SJSA1 (cell line): Measurements from ENCODE around the gene JAKMIP1. TPM values are rescaled to one million over a fixed set of nuclear protein-coding genes. Genes with fewer than 3 reads are reported as not detected.

Experiments
- DNase-seq, 2 experiments: peaks; one replicate each; pipeline ENCODE4 v3.0.0-alpha.2; 2015 to 2020; ENCODE audit warnings: low spot score in 2 of 2, low read depth in 1 of 2
- H3K27ac ChIP-seq: fragments of 250-450 bp; sonication (Bioruptor Pico); 2 replicates; pipeline ENCODE4 v1.5.1; 2020; ENCODE audit warnings: mild to moderate bottlenecking, moderate library complexity
- H3K27me3 ChIP-seq: fragments of 250-450 bp; sonication (Bioruptor Pico); replicated peaks from 2 replicates; pipeline ENCODE4 v1.5.1; 2020; ENCODE audit warnings: mild to moderate bottlenecking, moderate library complexity
- H3K36me3 ChIP-seq: fragments of 250-450 bp; sonication (Bioruptor Pico); 2 replicates; pipeline ENCODE4 v1.5.1; 2020; ENCODE audit warnings: mild to moderate bottlenecking
- H3K4me1 ChIP-seq: fragments of 250-450 bp; sonication (Bioruptor Pico); replicated peaks from 2 replicates; pipeline ENCODE4 v1.6.1; 2021; ENCODE audit warnings: mild to moderate bottlenecking
- H3K4me3 ChIP-seq: fragments of 250-450 bp; sonication (Bioruptor Pico); 2 replicates; pipeline ENCODE4 v1.5.1; 2020; ENCODE audit warnings: mild to moderate bottlenecking
- H3K9me3 ChIP-seq: fragments of 250-450 bp; sonication (Bioruptor Pico); replicated peaks from 2 replicates; pipeline ENCODE4 v1.5.1; 2020; ENCODE audit warnings: mild to moderate bottlenecking
- total RNA-seq: library from RNA; depleted of rRNA; stranded (reverse); fragments of >200 nt; shearing (Covaris generic); gene quantifications from 2 replicates; pipeline ENCODE4 v1.2.3, GENCODE V29; 2014

Gene JAKMIP1
- total RNA-seq, 1 experiment from 2014 or later = not detected

GRCh38 chr4:6058531-6059374 lies 141.6 kb downstream of the JAKMIP1 start:
- H3K27me3 ChIP-seq = no peaks in the 10 kb centered on the region
- DNase-seq = no peak
- H3K9me3 ChIP-seq = no peaks in the 10 kb centered on the region
- no peaks in the 10 kb centered on the region for H3K4me1 ChIP-seq
- H3K36me3 ChIP-seq = no peaks in the 10 kb centered on the region
- no peak overlapping the region for H3K4me3 ChIP-seq
- no peak overlapping the region for H3K27ac ChIP-seq

- no peak for DNase-seq
- H3K27ac ChIP-seq = no peak overlapping the region
- no peak overlapping the region for H3K4me3 ChIP-seq
- no peaks in the 10 kb centered on the region for H3K9me3 ChIP-seq
- no peaks in the 10 kb centered on the region for H3K36me3 ChIP-seq
- H3K4me1 ChIP-seq = no peaks in the 10 kb centered on the region
- no peaks in the 10 kb centered on the region for H3K27me3 ChIP-seq
Observed at GRCh38 chr4:6056976-6057766, 143.2 kb downstream of the JAKMIP1 start.

GRCh38 chr4:6055436-6055835 lies 144.9 kb downstream of the JAKMIP1 start:
- Histone ChIP-seq H3K27ac (no peak overlapping the region), H3K9me3 (no peaks in the 10 kb centered on the region), H3K36me3 (no peaks in the 10 kb centered on the region), H3K4me3 (no peak overlapping the region), H3K4me1 (no peaks in the 10 kb centered on the region), H3K27me3 (no peaks in the 10 kb centered on the region)
- no peak for DNase-seq

GRCh38 chr4:6055030-6055429 lies 145.3 kb downstream of the JAKMIP1 start:
- no peak for DNase-seq
- Histone ChIP-seq H3K9me3 (no peaks in the 10 kb centered on the region), H3K4me1 (no peaks in the 10 kb centered on the region), H3K36me3 (no peaks in the 10 kb centered on the region), H3K27ac (no peak overlapping the region), H3K27me3 (no peaks in the 10 kb centered on the region), H3K4me3 (no peak overlapping the region)

GRCh38 chr4:6054162-6054922 lies 146.0 kb downstream of the JAKMIP1 start:
- Histone ChIP-seq H3K4me3 (no peak overlapping the region), H3K9me3 (no peaks in the 10 kb centered on the region), H3K27ac (no peak overlapping the region), H3K4me1 (no peaks in the 10 kb centered on the region), H3K27me3 (no peaks in the 10 kb centered on the region), H3K36me3 (no peaks in the 10 kb centered on the region)
- no peak for DNase-seq

- Histone ChIP-seq H3K27me3 (no peaks in the 10 kb centered on the region), H3K4me3 (no peak overlapping the region), H3K36me3 (no peaks in the 10 kb centered on the region), H3K9me3 (no peaks in the 10 kb centered on the region), H3K27ac (no peak overlapping the region), H3K4me1 (no peaks in the 10 kb centered on the region)
- no peak for DNase-seq
Observed at GRCh38 chr4:6052679-6053078, 147.7 kb downstream of the JAKMIP1 start.

GRCh38 chr4:6050551-6050950 lies 149.8 kb downstream of the JAKMIP1 start:
- Histone ChIP-seq H3K9me3 (no peaks in the 10 kb centered on the region), H3K27ac (no peak overlapping the region), H3K27me3 (no peaks in the 10 kb centered on the region), H3K4me3 (no peak overlapping the region), H3K36me3 (no peaks in the 10 kb centered on the region), H3K4me1 (no peaks in the 10 kb centered on the region)
- no peak for DNase-seq

GRCh38 chr4:6049985-6050384 lies 150.4 kb downstream of the JAKMIP1 start:
- H3K27ac ChIP-seq = no peak overlapping the region
- no peak overlapping the region for H3K4me3 ChIP-seq
- no peaks in the 10 kb centered on the region for H3K36me3 ChIP-seq
- H3K4me1 ChIP-seq = no peaks in the 10 kb centered on the region
- no peaks in the 10 kb centered on the region for H3K27me3 ChIP-seq
- DNase-seq = no peak
- no peaks in the 10 kb centered on the region for H3K9me3 ChIP-seq

GRCh38 chr4:6049278-6049677 lies 151.1 kb downstream of the JAKMIP1 start:
- no peaks in the 10 kb centered on the region for H3K9me3 ChIP-seq
- no peak for DNase-seq
- H3K27ac ChIP-seq = no peak overlapping the region
- no peaks in the 10 kb centered on the region for H3K27me3 ChIP-seq
- no peaks in the 10 kb centered on the region for H3K36me3 ChIP-seq
- no peak overlapping the region for H3K4me3 ChIP-seq
- no peaks in the 10 kb centered on the region for H3K4me1 ChIP-seq

- no peaks in the 10 kb centered on the region for H3K36me3 ChIP-seq
- H3K9me3 ChIP-seq = no peaks in the 10 kb centered on the region
- H3K4me3 ChIP-seq = no peak overlapping the region
- DNase-seq = no peak
- no peak overlapping the region for H3K27ac ChIP-seq
- no peaks in the 10 kb centered on the region for H3K27me3 ChIP-seq
- no peaks in the 10 kb centered on the region for H3K4me1 ChIP-seq
Observed at GRCh38 chr4:6048537-6048936, 151.8 kb downstream of the JAKMIP1 start.

- no peaks in the 10 kb centered on the region for H3K9me3 ChIP-seq
- no peak overlapping the region for H3K4me3 ChIP-seq
- no peaks in the 10 kb centered on the region for H3K4me1 ChIP-seq
- H3K27ac ChIP-seq = no peak overlapping the region
- no peak for DNase-seq
- no peaks in the 10 kb centered on the region for H3K27me3 ChIP-seq
- H3K36me3 ChIP-seq = no peaks in the 10 kb centered on the region
Observed at GRCh38 chr4:6047130-6047673, 153.1 kb downstream of the JAKMIP1 start.

GRCh38 chr4:6046526-6047129 lies 153.7 kb downstream of the JAKMIP1 start:
- Histone ChIP-seq H3K4me1 (no peaks in the 10 kb centered on the region), H3K27ac (no peak overlapping the region), H3K4me3 (no peak overlapping the region), H3K9me3 (no peaks in the 10 kb centered on the region), H3K36me3 (no peaks in the 10 kb centered on the region), H3K27me3 (no peaks in the 10 kb centered on the region)
- DNase-seq = no peak

- DNase-seq = no peak
- no peaks in the 10 kb centered on the region for H3K4me1 ChIP-seq
- H3K27ac ChIP-seq = no peak overlapping the region
- no peaks in the 10 kb centered on the region for H3K27me3 ChIP-seq
- no peaks in the 10 kb centered on the region for H3K36me3 ChIP-seq
- no peak overlapping the region for H3K4me3 ChIP-seq
- H3K9me3 ChIP-seq = no peaks in the 10 kb centered on the region
Observed at GRCh38 chr4:6044805-6045204, 155.5 kb downstream of the JAKMIP1 start.
